CMK (cell line): ENCODE results near the gene TMEM214.
A peak's percentile ranks its signal among the peaks of the same experiment; 100 is the strongest.
"Not testable (repeated sequence)": the region's sequence is repeated elsewhere in the genome, so short reads cannot be mapped to it uniquely, and the experiment has no call there.

Source experiments
- DNase-seq: peaks from one replicate; pipeline ENCODE4 v3.0.0-alpha.2; 2010; ENCODE audit warnings: low read depth

The TMEM214 gene

GRCh38 chr2:27070653-27071276 lies 38.0 kb downstream of the TMEM214 start:
- no peak for DNase-seq

- DNase-seq = peak; percentile 88
Observed at GRCh38 chr2:27071277-27071989, 38.7 kb downstream of the TMEM214 start, which contains the start of gene OST4. Gene OST4, minus strand, starts transcription at chr2:27071654.

- no peak for DNase-seq
Observed at GRCh38 chr2:27071990-27072830, 39.4 kb downstream of the TMEM214 start.

- DNase-seq = no peak
Observed at GRCh38 chr2:27072920-27073319, 40.2 kb downstream of the TMEM214 start.

- DNase-seq = no peak
Observed at GRCh38 chr2:27073782-27074181, 41.0 kb downstream of the TMEM214 start.

- no peak for DNase-seq
Observed at GRCh38 chr2:27074738-27075565, 42.2 kb downstream of the TMEM214 start.

GRCh38 chr2:27075566-27075871 lies 42.8 kb downstream of the TMEM214 start:
- not testable (repeated sequence) for DNase-seq

- no peak for DNase-seq
Observed at GRCh38 chr2:27076323-27076722, 43.6 kb downstream of the TMEM214 start.

GRCh38 chr2:27077231-27077630 lies 44.5 kb downstream of the TMEM214 start:
- no peak for DNase-seq

GRCh38 chr2:27078267-27079194 lies 45.8 kb downstream of the TMEM214 start, which contains the start of gene EMILIN1:
Gene EMILIN1, plus strand, starts transcription at chr2:27078615. Its CDS starts 451 bp downstream, at chr2:27079066.
- no peak for DNase-seq

- no peak for DNase-seq
Observed at GRCh38 chr2:27079233-27080139, 46.7 kb downstream of the TMEM214 start.

- DNase-seq = no peak
Observed at GRCh38 chr2:27080140-27080469, 47.3 kb downstream of the TMEM214 start.

- DNase-seq = no peak
Observed at GRCh38 chr2:27080603-27080936, 47.8 kb downstream of the TMEM214 start.

- no peak for DNase-seq
Observed at GRCh38 chr2:27081984-27082772, 49.4 kb downstream of the TMEM214 start.

GRCh38 chr2:27082773-27083409 lies 50.1 kb downstream of the TMEM214 start:
- no peak for DNase-seq

GRCh38 chr2:27083410-27084296 lies 50.9 kb downstream of the TMEM214 start:
- no peak for DNase-seq

- no peak for DNase-seq
Observed at GRCh38 chr2:27084297-27085061, 51.7 kb downstream of the TMEM214 start.
